ENCODE data around the gene PITPNC1. TPM values are rescaled to one million over a fixed set of nuclear protein-coding genes. Genes with fewer than 3 reads are reported as not detected.

The PITPNC1 gene
- total and polyA plus RNA-seq, 2 donors (not counting 3 experiments of a cell fraction or from before 2014, with no cell fraction given) = 2.4 to 9.6 TPM

GRCh38 chr17:67638871-67639270 is 261.8 kb downstream of the PITPNC1 start:
- no peak for TF ChIP-seq FOS (IDR thresholded peaks at IDR 0.05; ENCODE audit: borderline replicate concordance, insufficient read depth, low read length)
- TF ChIP-seq GATA2 (IDR thresholded peaks at IDR 0.05; ENCODE audit: insufficient read depth, insufficient read length, low read depth, low read length) = no peak
- TF ChIP-seq MYC (IDR thresholded peaks at IDR 0.05; ENCODE audit: low read depth, low read length) = no peak
- TF ChIP-seq MAX (IDR thresholded peaks at IDR 0.05; ENCODE audit: insufficient read depth, insufficient read length) = no peak
- TF ChIP-seq JUN (IDR thresholded peaks at IDR 0.05; ENCODE audit: borderline replicate concordance, insufficient read depth, insufficient read length, low read depth) = no peak
- no peak for TF ChIP-seq EZH2 (IDR thresholded peaks at IDR 0.05; ENCODE audit: borderline replicate concordance, low read depth, low read length, severe bottlenecking)
- no peak for TF ChIP-seq CTCF (IDR thresholded peaks at IDR 0.05; ENCODE audit: extremely low read depth in 1 of 2, insufficient read depth in 1 of 2, low read depth in 1 of 2, low read length in 2 of 2)
- TF ChIP-seq POLR2AphosphoS5 (IDR thresholded peaks at IDR 0.05; ENCODE audit: insufficient read depth, low read depth, low read length) = no peak
- no peak for TF ChIP-seq POLR2A (IDR thresholded peaks at IDR 0.05; ENCODE audit: low read depth, low read length)
- intact Hi-C loops (cut with micrococcal nuclease) = no loop called here
- DNase-seq (ENCODE audit: low read depth, low spot score) (no peak), FAIRE-seq (no peak)
- Histone ChIP-seq H3K36me3 (ENCODE audit: control insufficient read depth in 2 of 2, extremely low read depth in 1 of 2, insufficient read depth in 2 of 2, low read length in 2 of 2) (no peaks in the 10 kb centered on the region), H3K27me3 (ENCODE audit: control insufficient read depth in 2 of 2, insufficient read depth in 2 of 2, low read length in 2 of 2) (no peaks in the 10 kb centered on the region), H3K4me1 (ENCODE audit: control insufficient read depth, extremely low read depth, insufficient read depth, low read length) (peaks cover 8% of the 10 kb centered on the region), H2AFZ (ENCODE audit: low read depth, low read length) (no peak overlapping the region), H3K27ac (ENCODE audit: insufficient read depth, low read depth, low read length) (no peak overlapping the region), H3K9ac (replicated peaks; ENCODE audit: extremely low read depth, insufficient read depth, low read length) (no peak overlapping the region), H3K4me2 (ENCODE audit: insufficient read depth, low read length) (no peak overlapping the region), H3K9me1 (replicated peaks; ENCODE audit: control insufficient read depth, extremely low read depth, insufficient read depth, low read length) (no peaks in the 10 kb centered on the region), H3K4me3 (replicated peaks in 1 of 3; ENCODE audit: insufficient read depth in 1 of 3, low read depth in 1 of 3, low read length in 3 of 3) (no peak overlapping the region), H4K20me1 (replicated peaks; ENCODE audit: control insufficient read depth, extremely low read depth, insufficient read depth, low read length) (no peaks in the 10 kb centered on the region), H3K9me3 (replicated peaks; ENCODE audit: control insufficient read depth, insufficient read depth, low read length) (no peaks in the 10 kb centered on the region), H3K79me2 (ENCODE audit: control insufficient read depth, insufficient read depth, low read length) (no peaks in the 10 kb centered on the region)
- ChIA-PET POLR2A (no interaction called here), CTCF (interaction anchor here (1.3 kb wide), 1 partner anchor 163 kb away, joined by 3 read pairs; no protein-coding TSS in a partner anchor)
- dilution Hi-C loops (cut with MboI; ENCODE audit: extremely low pct_ligation_motif_present, low sequenced_read_pairs) = no loop called here
- BruUV-seq (replicated peaks) = no TSS peak

Measured in endothelial cell of umbilical vein (primary cell).